MM.1S (cell line): ENCODE results near the gene CYP46A1.

Experiments used
- EZH2 ChIP-seq: fragments of 300-600 bp; sonication (generic); optimal IDR thresholded peaks from 2 replicates; pipeline ENCODE3; 2017; ENCODE audit warnings: low read depth, mild to moderate bottlenecking, antibody characterized with exemption, low read length, mixed read lengths
- TF ChIP-seq, protein P1 (sequence below): fragments of 300-600 bp; sonication (generic); IDR thresholded peaks from 2 replicates; pipeline ENCODE4 v1.5.1; 2016; ENCODE audit warnings: antibody characterized with exemption, low read length, mixed read lengths

DNA sequence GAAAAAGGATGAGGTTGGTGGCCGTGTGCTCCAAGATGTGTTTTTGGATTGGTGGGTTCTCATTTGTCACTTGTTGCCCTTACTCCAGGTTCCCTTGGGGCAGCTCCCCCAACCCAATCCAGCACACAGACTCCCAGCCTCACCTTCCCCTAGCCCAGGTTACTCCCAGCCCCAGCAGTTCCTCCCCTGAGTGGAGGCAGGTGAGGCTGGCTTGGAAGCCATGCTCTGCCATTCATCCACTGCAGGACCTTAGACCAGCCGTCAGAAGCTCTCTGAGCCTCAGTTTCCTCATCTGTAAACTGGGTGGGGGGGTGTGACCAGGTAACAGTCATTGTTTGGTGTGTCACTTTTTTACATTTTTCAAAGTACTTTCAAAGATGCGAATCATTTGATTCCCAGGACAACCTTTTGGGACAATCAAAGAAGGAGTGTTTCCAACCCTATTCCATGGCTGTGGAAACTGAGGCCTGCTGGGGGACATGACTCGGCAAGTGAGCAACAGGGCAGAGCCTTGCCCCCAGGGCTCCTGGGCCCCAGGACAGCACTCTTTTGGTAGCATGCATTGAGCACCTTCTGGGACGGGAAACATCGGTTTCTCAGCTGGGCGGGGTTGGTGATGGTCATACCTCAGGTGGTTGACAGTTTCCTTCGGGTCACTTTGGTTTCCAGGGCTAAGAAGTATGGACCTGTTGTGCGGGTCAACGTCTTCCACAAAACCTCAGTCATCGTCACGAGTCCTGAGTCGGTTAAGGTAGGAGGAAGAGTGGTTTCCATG is 7.2 kb downstream of the CYP46A1 start:
- TF ChIP-seq, protein P1, sequence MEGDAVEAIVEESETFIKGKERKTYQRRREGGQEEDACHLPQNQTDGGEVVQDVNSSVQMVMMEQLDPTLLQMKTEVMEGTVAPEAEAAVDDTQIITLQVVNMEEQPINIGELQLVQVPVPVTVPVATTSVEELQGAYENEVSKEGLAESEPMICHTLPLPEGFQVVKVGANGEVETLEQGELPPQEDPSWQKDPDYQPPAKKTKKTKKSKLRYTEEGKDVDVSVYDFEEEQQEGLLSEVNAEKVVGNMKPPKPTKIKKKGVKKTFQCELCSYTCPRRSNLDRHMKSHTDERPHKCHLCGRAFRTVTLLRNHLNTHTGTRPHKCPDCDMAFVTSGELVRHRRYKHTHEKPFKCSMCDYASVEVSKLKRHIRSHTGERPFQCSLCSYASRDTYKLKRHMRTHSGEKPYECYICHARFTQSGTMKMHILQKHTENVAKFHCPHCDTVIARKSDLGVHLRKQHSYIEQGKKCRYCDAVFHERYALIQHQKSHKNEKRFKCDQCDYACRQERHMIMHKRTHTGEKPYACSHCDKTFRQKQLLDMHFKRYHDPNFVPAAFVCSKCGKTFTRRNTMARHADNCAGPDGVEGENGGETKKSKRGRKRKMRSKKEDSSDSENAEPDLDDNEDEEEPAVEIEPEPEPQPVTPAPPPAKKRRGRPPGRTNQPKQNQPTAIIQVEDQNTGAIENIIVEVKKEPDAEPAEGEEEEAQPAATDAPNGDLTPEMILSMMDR, result no peak
- no peak for TF ChIP-seq EZH2
